ENCODE results near the gene MGAT3.

GRCh38 chr22:39410264-39410663 is 46.5 kb upstream of the MGAT3 start:
- TF ChIP-seq CTCF (IDR thresholded peaks at IDR 0.05 in 4 of 5, conservative IDR thresholded peaks at IDR 0.05 in 1 of 5) (no peak), POLR2A (IDR thresholded peaks at IDR 0.05) (no peak)

All from gastrocnemius medialis (tissue), 4 donors.